GM18520 (cell line): ENCODE measurements around the gene NDUFS6.
"Not testable (repeated sequence)": the region's sequence is repeated elsewhere in the genome, so short reads cannot be mapped to it uniquely, and the experiment has no call there.

Experiments used
- ATAC-seq: cut with Tn5 transposase; IDR thresholded peaks from one replicate; pipeline ENCODE4 v1.9.1; 2021; ENCODE audit not compliant: unreplicated experiment

The NDUFS6 gene

DNA sequence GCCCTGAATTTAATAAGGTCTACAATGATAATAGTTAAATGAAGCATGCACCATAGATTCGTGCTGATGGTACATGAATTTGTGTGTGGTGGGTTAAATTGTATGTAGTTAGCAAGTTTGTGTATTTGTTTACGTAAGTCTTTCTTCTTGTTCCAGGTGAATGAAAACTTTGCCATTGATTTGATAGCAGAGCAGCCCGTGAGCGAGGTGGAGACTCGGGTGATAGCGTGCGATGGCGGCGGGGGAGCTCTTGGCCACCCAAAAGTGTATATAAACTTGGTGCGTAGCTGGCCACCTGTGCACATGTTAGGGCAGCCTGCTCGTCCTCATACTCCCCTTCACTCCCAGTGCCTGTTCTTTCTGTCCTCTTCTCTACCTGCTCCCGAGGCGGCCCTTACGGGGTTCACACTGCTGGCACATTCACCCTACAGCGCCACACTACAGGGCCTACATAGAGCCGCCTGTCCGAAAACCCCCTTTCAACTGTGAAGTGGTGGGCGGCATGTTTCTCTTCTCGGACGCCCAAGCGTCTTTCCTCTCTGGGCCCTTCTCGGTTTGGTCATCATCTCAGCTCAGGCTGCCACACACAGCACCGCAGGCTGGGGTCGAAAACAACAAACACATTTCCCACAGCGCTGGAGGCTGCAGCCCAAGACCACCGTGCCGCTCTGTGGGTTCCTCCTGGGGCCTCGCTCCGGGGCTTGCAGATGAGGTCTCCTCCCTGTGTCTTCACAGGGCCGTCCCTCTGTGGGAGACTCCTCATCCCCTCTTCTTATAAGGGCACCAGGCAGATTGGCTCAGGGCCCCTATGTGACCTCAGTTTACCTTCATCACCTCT is 13.2 kb downstream of the NDUFS6 start:
- ATAC-seq, result no peak

DNA sequence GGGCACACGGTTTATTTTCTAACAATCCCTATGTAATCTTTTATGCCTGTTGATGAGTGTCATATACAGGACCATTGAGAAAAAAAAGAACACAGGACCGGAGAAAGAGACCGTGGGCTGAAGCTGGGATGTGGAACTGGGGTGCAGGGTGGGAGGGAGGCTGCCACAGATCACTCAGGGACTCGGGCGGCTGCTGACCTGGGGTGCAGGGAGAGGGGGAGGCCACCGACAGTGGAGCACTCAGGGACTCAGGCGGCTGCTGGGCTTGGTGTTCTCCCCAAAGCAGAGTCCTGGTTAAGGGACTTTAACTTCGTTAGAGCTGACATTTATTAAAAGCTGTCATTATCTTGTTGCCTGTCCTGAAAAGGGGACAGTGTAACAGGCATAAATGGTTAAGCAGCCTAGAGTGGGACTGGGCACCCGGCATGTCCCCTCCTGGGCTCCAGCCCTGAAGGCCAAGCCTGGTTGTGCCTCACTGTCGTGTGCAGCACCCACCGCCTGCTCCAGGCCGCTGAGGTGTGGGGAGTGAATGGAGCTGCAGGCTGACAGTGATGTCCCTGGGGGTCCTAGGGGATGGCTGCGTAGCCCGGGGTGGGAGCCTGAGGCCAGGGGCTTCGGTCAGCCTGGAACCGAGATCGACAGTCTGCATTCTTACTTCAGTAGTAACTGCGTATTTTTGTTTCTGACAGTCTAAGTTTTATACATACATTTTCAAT is 14.0 kb downstream of the NDUFS6 start:
- ATAC-seq, result no peak

DNA sequence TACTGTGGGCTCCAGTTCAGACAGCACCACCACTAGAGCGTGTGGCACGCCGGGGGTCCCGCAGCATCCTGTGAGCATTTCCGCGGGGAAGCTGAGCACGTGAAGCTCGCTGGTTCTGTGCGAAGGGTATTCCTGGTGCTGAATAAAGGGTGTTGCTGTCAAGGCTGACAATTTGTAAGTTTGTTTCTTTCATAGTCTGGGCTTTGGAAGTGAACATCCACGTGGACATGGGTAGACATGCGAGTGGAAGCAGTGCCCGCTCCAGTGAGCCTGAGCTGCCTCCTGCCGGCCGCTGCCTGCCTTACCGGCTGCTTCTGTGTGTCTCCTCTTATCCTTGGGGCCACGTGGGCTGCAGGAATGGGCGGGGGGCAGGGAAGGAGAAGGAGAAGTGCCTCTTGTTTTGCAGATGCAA is 14.7 kb downstream of the NDUFS6 start:
- no peak for ATAC-seq

DNA sequence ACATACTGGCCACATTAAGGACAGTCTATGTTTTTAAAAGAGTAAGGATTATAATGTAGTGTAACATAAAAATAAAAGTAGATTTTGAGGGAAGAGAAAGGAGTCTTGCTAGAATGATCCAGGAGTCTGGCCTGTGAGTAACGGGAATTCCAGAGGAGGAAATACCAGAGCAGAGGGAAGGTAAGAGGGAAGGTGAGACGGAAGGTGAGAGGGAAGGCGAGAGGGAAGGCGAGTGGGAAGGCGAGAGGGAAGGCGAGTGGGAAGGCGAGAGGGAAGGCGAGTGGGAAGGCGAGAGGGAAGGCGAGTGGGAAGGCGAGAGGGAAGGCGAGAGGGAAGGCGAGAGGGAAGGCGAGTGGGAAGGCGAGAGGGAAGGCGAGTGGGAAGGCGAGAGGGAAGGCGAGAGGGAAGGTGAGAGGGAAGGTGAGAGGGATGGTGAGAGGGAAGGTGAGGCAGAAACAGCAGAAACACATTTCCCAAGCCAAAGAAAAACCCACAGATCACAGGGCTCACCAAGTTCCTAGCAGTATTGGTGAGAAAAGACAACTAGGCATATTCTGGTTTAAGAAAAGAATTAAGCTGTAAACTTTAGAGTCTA is 15.4 kb downstream of the NDUFS6 start:
- not testable (repeated sequence) for ATAC-seq

DNA sequence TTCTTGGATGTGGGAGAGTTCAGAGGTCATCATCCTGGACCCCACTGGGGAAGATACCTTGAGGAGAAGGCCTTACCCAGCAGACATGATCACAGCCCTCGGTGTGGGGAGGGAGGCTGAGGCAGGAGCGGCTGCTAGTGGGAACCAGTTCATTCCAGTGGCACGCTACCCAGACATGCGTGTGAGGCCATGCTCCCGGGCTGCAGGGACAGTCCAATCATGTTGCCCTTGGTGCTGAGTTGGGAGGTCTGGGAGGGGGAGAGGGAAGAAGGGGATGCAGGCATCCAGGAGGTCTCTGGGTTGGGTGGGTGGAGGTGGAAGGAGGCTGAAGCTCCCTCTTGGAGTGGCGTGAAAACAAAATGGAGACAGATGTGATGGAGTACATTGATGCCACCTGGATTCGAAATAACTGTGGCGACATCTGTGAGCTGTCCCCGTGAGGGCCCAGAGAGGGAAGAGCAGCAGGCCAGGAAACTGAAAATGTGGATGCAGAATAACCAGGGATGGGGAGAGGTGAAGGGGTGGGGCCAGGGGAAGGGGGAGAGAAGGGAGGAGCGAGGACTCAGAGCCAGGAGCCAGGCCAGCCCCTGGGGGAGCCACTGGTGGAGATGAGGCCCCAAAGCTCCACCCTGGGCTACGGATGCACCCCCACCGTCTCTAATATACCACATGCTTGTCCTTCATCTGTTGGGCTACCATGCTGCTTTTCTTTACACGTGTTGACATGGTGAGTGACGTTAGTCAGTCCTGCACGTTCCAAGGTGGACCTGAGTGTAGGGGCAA is 16.2 kb downstream of the NDUFS6 start:
- no peak for ATAC-seq

DNA sequence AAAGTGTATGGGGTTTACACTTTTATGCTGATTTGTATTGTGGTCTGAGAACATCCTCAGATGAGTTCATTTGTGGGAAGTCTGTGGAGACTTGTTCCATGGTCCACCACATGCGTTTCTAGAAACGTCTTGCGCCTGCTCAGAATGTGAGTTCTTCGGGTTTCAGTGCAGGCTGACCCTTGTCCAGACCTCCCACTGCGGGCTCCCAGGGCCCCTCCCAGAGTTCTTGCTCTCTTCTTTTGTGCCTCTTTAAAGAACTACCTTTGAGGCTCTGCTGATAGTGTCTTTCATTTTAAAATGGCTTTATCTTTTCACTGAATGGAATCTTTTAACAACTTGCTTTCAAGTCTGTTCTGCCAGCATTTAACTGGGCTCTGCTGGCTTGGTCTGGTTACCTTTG is 17.6 kb downstream of the NDUFS6 start:
- no peak for ATAC-seq

DNA sequence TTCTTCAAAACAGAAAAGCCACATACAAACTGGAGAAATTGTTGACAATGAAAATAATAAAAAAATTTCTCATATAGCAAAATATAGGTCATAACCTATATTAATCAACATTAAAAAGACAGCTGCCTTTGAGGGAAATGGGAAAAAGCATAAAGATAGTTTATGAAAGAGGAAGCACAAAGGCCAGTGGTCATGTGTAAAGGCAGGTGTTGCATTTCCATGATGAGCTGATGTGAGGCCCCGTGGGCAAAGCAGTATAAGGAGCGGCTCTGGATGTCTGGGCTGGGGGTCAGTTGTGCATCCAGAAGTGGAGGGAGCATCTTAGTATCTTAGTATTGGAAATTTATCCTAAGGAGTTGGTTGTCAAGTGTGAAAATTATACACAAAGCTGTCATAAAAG is 18.3 kb downstream of the NDUFS6 start:
- ATAC-seq, result no peak

DNA sequence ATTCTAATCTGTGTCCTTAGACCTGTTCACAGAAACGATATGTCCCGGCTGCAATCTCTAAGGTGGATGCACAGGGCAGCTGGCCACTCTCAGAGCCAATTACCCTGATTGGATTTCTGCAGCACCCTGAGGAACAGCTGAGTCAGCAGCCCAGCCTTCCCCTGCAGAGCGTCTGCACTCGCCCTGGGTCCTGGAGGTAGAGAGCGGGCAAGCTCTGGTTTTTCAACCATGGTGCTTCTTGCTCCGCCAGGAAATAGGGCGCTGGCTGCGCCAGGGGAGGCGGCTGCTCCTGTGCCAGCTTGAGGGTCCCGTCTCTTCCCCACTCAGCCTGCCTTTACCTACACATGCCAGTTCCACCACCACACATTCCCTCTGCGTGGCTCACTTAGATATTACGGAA is 19.2 kb downstream of the NDUFS6 start:
- ATAC-seq, result no peak

DNA sequence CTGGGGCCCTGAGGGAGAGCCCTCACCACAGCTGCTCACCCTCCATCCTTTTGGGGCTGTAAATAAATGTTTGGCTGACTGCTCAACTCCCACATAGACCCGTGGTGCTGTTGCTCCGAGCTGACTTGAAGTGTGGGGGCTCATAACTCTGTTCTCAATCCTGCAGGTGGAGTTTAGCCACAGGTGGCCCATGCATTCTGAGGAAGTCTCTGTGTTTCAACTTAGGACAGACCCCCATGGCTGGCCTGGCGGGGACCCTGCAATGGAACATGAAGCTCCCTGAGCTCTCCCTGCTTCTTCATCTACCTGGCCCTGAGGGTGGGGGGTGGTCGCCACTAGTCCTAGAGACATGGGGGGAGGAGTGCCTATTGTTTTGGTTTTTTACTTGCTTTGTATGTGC is 19.7 kb downstream of the NDUFS6 start:
- ATAC-seq, result no peak

DNA sequence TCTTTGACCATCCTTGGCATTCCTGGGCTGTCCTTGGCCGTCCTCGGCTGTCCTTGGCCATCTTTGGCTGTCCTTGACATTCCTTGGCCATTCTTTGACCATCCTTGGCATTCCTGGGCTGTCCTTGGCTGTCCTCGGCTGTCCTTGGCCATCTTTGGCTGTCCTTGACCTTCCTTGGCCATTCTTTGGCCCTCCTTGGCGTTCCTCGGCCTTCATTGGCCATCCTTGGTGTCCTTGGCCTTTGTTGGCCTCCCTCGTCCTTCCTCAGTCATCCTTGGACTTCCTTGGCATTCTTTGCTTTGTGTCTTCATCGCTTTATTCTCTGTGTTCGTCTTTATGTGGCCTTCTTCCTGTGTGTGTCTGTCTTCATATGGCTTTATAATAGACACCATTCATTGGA is 20.7 kb downstream of the NDUFS6 start:
- ATAC-seq, result no peak

DNA sequence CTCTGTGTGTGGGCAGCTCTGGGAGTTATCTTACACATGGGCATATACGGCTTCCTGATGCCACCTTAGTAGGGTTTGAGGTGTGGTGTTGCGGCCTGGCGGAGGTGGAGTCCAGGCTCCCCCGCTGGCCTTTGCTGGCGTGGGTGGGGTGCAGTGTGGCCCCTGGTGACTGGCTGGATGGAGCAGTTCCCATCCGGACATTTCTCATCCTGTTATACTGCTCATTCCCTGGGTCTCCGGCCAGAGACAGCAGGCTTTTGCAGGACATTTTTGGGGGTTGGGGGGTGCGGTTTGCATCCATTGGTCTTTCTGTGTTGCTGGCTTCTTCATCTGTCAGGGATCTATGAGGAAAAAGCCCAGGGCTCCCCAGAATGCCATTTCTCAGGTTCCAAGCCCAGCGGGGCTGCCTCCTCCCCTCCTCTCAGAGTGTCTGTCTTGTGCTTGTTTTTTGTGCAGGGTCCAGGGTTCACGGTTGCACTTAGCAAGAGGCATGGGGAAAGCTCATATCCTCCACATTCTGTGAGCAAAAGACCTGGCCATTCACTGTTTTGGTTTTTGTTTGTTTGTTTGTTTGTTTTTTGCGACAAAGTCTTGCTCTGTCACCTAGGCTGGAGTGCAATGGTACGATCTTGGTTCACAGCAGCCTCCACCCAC is 22.3 kb downstream of the NDUFS6 start:
- ATAC-seq, result no peak

DNA sequence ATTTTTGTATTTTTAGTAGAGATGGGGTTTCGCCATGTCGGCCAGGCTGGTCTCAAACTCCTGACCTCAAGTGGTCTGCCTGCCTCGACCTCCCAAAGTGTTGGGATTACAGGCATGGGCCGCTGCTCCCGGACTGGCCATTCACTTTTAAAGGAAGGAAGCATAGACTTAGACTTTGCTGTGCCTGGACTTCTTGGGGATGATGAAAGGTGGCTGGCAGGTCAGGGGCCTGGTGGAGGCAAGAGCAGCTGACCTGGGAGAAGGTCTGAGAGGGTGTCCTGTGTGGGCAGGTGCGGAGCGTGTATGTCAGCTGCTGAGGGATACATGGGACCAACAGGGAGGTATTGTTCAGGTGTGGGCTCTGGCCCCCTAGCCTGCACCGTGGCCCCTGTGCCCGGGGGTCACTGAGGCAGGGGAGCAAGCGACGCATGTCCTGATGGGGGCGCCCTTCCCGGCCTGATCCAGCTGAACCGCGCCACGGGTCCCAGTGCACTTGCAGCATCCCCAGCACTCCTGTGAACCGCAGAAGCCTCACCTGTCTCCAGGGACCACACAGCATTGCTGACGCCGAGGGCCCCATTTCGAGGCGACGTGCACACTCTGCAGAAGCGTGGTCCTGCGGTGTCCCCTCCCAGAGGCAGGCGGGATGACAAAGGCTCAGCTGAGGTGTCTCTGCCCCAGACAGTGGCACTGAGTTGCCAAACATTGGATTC is 23.1 kb downstream of the NDUFS6 start:
- no peak for ATAC-seq

DNA sequence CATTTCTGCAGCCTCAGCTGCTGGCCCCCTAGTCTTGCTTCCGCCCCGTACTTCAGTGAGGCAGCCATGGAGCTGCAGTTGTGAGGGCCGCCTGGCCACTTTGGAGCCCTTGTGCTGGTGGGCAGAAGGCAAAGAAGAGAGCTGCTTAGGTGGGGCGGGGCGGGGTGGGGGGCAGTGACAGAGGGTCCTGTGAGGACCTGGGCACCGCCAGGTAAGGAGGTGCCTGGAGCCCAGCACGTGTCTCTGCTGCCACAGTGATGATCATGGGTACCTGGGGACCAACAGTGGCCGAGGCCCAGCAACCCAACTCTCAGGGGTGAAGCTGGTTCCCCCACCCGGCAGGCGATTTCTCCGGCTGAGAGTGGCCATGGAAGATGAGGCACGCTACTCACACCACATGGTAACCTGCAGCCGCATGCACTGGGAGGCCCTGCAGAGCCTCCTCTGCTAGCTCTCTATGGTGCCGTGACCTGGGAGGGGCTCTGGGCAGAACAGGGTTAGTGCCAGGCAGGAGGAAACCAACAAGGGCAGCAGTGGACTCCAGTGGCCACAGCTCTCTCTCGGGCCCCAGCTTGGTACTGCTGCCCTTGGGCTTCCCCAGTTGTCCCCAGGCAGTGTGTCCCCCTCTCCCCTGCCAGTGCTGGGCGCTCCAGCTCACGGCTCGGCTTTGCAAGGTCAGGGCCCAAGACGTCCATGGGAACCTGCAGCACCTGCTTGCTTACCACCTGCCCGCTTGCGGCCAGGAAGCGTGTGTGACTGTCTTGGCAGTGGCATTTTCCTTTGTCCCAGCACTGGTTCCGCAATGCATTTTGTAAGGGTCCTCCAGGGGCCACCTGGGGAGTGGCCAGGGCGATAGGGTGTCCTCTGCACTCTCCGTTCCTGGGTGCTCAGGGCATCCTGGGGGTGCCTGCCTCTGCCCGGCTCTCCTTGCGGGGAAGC is 24.0 kb downstream of the NDUFS6 start:
- ATAC-seq, result no peak

DNA sequence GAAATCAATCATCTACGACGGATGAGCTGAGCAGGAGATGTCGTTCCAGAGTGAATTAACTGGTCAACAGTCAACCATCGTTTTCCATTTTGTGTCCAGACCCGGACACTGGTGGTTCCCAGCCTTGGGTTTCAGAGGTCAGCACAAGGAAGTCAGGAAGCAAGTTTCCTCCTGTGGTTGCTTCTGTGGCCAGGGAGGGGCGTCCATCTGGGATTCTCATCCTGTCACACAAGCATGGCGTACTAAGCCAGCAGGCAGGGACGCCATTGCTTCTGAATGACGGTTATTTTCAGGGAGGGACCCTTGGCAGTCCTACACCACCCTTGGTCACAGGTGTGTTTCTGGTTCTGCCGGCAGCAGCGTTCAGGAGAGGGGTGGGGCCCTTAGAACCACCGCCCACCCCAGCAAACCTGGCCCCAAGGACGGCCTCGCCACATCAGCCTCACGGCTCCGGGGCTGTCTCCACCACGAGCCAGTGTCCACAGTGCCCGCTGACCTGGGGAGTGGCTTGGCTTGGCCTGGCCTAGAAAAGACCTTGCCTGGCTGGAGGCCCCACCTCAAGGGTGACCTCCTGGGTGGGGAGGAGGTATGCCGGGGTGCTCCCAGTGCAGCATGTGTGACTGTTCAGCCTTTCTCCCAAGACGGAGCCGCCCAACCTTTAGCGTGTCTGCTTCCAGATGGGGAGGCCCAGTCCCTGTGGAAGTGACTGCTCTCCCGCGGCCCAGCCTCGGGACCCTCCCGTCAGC is 25.2 kb downstream of the NDUFS6 start:
- ATAC-seq, result no peak

DNA sequence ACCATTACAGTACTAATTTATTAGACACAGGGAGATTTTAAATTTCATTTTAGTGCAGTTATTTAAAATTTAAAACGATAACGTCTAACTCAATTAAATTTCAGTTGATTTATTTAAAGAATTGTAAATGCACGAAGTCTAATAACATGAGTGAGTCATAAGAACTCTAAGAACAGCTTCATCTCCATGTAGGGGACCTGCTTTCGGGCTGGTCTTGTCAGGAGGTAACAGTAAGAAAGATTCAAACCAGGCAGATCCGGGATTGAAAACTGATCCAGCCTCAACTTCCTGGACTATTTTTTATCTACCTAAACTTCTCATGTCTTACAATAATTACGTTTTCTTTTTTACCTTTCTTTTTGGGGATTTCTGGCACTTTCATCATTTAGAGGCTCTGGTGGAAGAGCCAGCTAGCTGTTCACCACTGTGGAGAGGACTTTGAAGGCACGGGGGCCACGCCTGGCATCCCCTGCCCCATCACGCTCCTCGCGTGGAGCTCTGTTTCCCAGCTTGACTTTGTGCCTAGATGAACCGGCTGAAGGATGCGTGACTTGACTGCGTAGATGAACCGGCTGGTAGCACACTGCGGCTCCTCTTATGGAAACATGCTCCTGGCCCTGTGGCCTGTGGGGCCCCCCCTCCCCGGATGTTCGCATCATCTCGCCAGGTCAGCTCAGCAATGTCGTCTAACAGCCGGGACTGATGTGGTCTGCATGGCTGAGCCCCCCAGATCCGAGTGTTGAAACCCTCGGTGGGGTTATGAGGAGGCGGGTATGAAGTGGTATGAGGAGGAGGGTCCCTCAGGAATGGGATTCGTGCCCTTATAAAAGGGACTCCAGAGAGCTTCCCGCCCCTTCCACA is 26.0 kb downstream of the NDUFS6 start:
- ATAC-seq, result no peak

DNA sequence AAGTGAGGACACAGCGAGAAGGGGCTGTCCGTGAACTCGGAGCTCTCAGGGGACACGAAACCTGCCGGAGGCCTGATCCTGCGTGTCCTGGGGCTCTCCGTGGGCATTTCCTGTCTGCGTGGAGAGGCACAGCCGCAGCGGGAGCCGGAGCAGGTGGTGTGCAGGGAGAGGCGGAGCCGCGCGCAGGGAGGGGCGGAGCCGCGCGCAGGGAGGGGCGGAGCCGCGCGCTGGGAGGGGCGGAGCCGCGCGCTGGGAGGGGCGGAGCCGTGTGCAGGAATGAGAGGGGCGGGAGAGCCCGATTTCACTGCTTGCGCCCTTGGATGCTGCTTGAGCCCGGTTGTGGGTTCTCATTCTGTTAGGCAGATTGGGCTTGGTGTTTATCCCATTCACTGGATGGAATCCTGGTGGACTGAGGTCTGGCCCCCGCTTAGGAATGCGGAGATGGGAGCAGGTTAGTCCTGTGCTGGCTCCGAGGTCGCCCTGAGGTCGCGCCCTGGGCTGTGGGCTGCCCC is 26.7 kb downstream of the NDUFS6 start:
- ATAC-seq, result no peak

DNA sequence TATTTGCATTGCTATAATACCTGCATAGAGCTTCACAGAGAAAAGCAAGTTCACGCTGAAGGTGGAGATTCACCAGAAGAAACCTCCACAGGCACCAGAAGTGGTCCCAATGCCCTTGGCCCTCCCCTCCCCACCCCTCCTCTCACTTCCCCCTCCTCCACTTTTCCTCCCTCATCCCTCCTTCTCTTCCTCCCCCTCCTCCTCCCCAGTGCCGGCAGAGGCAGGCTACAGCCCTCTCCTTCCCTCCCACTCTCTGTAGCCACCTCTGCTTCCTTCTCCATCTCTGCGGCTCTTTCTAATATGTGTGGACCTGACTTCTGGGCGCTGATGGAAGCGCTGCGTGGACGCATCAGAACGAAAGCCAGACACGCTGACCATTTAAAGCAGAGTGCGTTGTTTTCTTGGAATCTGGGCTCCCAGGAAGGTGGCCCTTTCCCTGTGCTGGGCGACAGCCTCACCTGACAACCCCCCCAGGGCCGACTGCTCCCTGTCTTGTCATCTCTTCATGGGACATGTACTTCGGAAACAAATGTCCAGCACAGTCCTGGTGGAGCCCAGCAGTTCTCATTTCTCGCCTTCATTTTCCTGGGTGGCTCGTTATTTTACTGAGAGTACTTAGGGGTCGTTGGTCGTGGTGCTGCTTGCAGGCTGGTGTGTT is 29.5 kb downstream of the NDUFS6 start:
- ATAC-seq, result no peak
